ENCODE measurements around the gene TUBA1C.

Gene TUBA1C

GRCh38 chr12:49287876-49288275 is 23.0 kb downstream of the TUBA1C start:
- Mint-ChIP-seq H3K36me3 (ENCODE audit: low read depth) (no peaks in the 10 kb centered on the region), H3K27me3 (peaks cover 36% of the 10 kb centered on the region), H3K4me3 (no peak overlapping the region), H3K27ac (no peak overlapping the region), H3K4me1 (ENCODE audit: low read depth) (no peaks in the 10 kb centered on the region), H3K9me3 (no peaks in the 10 kb centered on the region)

- Mint-ChIP-seq H3K9me3 (no peaks in the 10 kb centered on the region), H3K27me3 (peaks cover 36% of the 10 kb centered on the region), H3K4me3 (no peak overlapping the region), H3K27ac (no peak overlapping the region), H3K36me3 (ENCODE audit: low read depth) (no peaks in the 10 kb centered on the region), H3K4me1 (ENCODE audit: low read depth) (no peaks in the 10 kb centered on the region)
These were observed 23.6 kb downstream of the TUBA1C start for GRCh38 chr12:49288412-49288853.

- peaks cover 41% of the 10 kb centered on the region for H3K27me3 Mint-ChIP-seq
- H3K9me3 Mint-ChIP-seq: no peaks in the 10 kb centered on the region
- H3K4me1 Mint-ChIP-seq (ENCODE audit: low read depth): no peaks in the 10 kb centered on the region
- H3K4me3 Mint-ChIP-seq: no peak overlapping the region
- H3K36me3 Mint-ChIP-seq (ENCODE audit: low read depth): no peaks in the 10 kb centered on the region
- no peak overlapping the region for H3K27ac Mint-ChIP-seq
These were observed 24.2 kb downstream of the TUBA1C start for GRCh38 chr12:49288922-49289555.

- Mint-ChIP-seq H3K9me3 (no peaks in the 10 kb centered on the region), H3K4me3 (no peak overlapping the region), H3K27me3 (peaks cover 47% of the 10 kb centered on the region)
These were observed 27.8 kb downstream of the TUBA1C start for GRCh38 chr12:49292729-49293055.

GRCh38 chr12:49293056-49293956 is 28.4 kb downstream of the TUBA1C start:
- H3K27me3 Mint-ChIP-seq: peaks cover 47% of the 10 kb centered on the region
- H3K36me3 Mint-ChIP-seq (ENCODE audit: low read depth): no peaks in the 10 kb centered on the region
- peaks cover 19% of the 10 kb centered on the region for H3K4me1 Mint-ChIP-seq (ENCODE audit: low read depth)
- no peaks in the 10 kb centered on the region for H3K9me3 Mint-ChIP-seq
- H3K27ac Mint-ChIP-seq: no peak overlapping the region
- no peak overlapping the region for H3K4me3 Mint-ChIP-seq

More at GRCh38 chr12:49292729-49293055, 27.8 kb downstream of the TUBA1C start:
- peaks cover 16% of the 10 kb centered on the region for H3K4me1 Mint-ChIP-seq (ENCODE audit: low read depth)
- H3K36me3 Mint-ChIP-seq (ENCODE audit: low read depth): no peaks in the 10 kb centered on the region
- H3K27ac Mint-ChIP-seq: no peak overlapping the region

- H3K4me3 Mint-ChIP-seq: no peak overlapping the region
- no peak overlapping the region for H3K27ac Mint-ChIP-seq
- H3K4me1 Mint-ChIP-seq (ENCODE audit: low read depth): peaks cover 19% of the 10 kb centered on the region
- no peaks in the 10 kb centered on the region for H3K9me3 Mint-ChIP-seq
- H3K36me3 Mint-ChIP-seq (ENCODE audit: low read depth): no peaks in the 10 kb centered on the region
- H3K27me3 Mint-ChIP-seq: peaks cover 51% of the 10 kb centered on the region
These were observed 29.4 kb downstream of the TUBA1C start for GRCh38 chr12:49294086-49294803.

- H3K9me3 Mint-ChIP-seq: no peaks in the 10 kb centered on the region
- no peak overlapping the region for H3K4me3 Mint-ChIP-seq
- no peaks in the 10 kb centered on the region for H3K36me3 Mint-ChIP-seq (ENCODE audit: low read depth)
- H3K4me1 Mint-ChIP-seq (ENCODE audit: low read depth): peaks cover 19% of the 10 kb centered on the region
- peaks cover 51% of the 10 kb centered on the region for H3K27me3 Mint-ChIP-seq
- no peak overlapping the region for H3K27ac Mint-ChIP-seq
These were observed 29.9 kb downstream of the TUBA1C start for GRCh38 chr12:49294804-49295081.

- Mint-ChIP-seq H3K4me3 (no peak within 1 kb of the TSS), H3K27me3 (peaks cover 51% of the 10 kb centered on the region), H3K4me1 (ENCODE audit: low read depth) (peaks cover 19% of the 10 kb centered on the region), H3K9me3 (no peaks in the 10 kb centered on the region), H3K27ac (no peak within 1 kb of the TSS), H3K36me3 (ENCODE audit: low read depth) (no peaks in the 10 kb centered on the region)
These were observed 30.4 kb downstream of the TUBA1C start, which contains the start of gene PRPH for GRCh38 chr12:49295082-49295936. PRPH (plus strand) TSS chr12:49295147; CDS start chr12:49295201, 54 bp downstream.

GRCh38 chr12:49296034-49296835 is 31.4 kb downstream of the TUBA1C start:
- H3K9me3 Mint-ChIP-seq: no peaks in the 10 kb centered on the region
- peaks cover 19% of the 10 kb centered on the region for H3K4me1 Mint-ChIP-seq (ENCODE audit: low read depth)
- H3K4me3 Mint-ChIP-seq: no peak overlapping the region
- H3K36me3 Mint-ChIP-seq (ENCODE audit: low read depth): no peaks in the 10 kb centered on the region
- H3K27me3 Mint-ChIP-seq: peaks cover 53% of the 10 kb centered on the region
- no peak overlapping the region for H3K27ac Mint-ChIP-seq

GRCh38 chr12:49296836-49297694 is 32.2 kb downstream of the TUBA1C start:
- H3K27ac Mint-ChIP-seq: no peak overlapping the region
- peaks cover 23% of the 10 kb centered on the region for H3K4me1 Mint-ChIP-seq (ENCODE audit: low read depth)
- H3K27me3 Mint-ChIP-seq: peaks cover 54% of the 10 kb centered on the region

GRCh38 chr12:49297695-49298060 is 32.8 kb downstream of the TUBA1C start:
- no peak overlapping the region for H3K4me3 Mint-ChIP-seq
- peaks cover 57% of the 10 kb centered on the region for H3K27me3 Mint-ChIP-seq
- peaks cover 23% of the 10 kb centered on the region for H3K4me1 Mint-ChIP-seq (ENCODE audit: low read depth)
- H3K27ac Mint-ChIP-seq: no peak overlapping the region
- H3K9me3 Mint-ChIP-seq: no peaks in the 10 kb centered on the region
- no peaks in the 10 kb centered on the region for H3K36me3 Mint-ChIP-seq (ENCODE audit: low read depth)

More at GRCh38 chr12:49296836-49297694, 32.2 kb downstream of the TUBA1C start:
- peak overlapping the region; percentile 49 for H3K4me3 Mint-ChIP-seq
- H3K36me3 Mint-ChIP-seq (ENCODE audit: low read depth): no peaks in the 10 kb centered on the region
- no peaks in the 10 kb centered on the region for H3K9me3 Mint-ChIP-seq

GRCh38 chr12:49298160-49298559 is 33.3 kb downstream of the TUBA1C start:
- Mint-ChIP-seq H3K36me3 (ENCODE audit: low read depth) (no peaks in the 10 kb centered on the region), H3K27me3 (peaks cover 62% of the 10 kb centered on the region), H3K4me3 (no peak overlapping the region), H3K4me1 (ENCODE audit: low read depth) (peaks cover 23% of the 10 kb centered on the region), H3K9me3 (no peaks in the 10 kb centered on the region), H3K27ac (no peak overlapping the region)

- peak overlapping the region; percentile 32 for H3K27ac Mint-ChIP-seq
- H3K27me3 Mint-ChIP-seq: peaks cover 55% of the 10 kb centered on the region
- H3K4me3 Mint-ChIP-seq: no peak overlapping the region
- H3K4me1 Mint-ChIP-seq (ENCODE audit: low read depth): peaks cover 16% of the 10 kb centered on the region
- no peaks in the 10 kb centered on the region for H3K36me3 Mint-ChIP-seq (ENCODE audit: low read depth)
- H3K9me3 Mint-ChIP-seq: no peaks in the 10 kb centered on the region
These were observed 36.9 kb downstream of the TUBA1C start for GRCh38 chr12:49301760-49302159.

Measured in stimulated activated naive CD8-positive, alpha-beta T cell treated with anti-CD3 and anti-CD28 coated beads, Interleukin-15, Interleukin-2, amounts not matched to agents 100 ng/mL and 50 ng/mL, for 24 hours (primary cell).